Stimulated activated effector memory CD8-positive, alpha-beta T cell treated with anti-CD3 and anti-CD28 coated beads, Interleukin-12 subunit alpha, Interleukin-12 subunit beta, amount 100 ng/mL, for 72 hours (primary cell): ENCODE measurements around the gene SYNJ2.

Experiments
- ATAC-seq: fragments of 150-1000 bp; cut with Tn5 transposase; 2 replicates; pipeline ENCODE4 v1.10.0; 2021
- DNase-seq, 2 donors: peaks; one replicate each; pipeline ENCODE4 v3.0.0; 2021 to 2022; ENCODE audit warnings: low spot score in 2 of 2
- H3K27ac Mint-ChIP-seq: one replicate; pipeline ENCODE4 v1.8.0; 2022; ENCODE audit warnings: mild to moderate bottlenecking, mixed read lengths
- H3K36me3 Mint-ChIP-seq: one replicate; pipeline ENCODE4 v1.8.0; 2022; ENCODE audit warnings: mild to moderate bottlenecking, mixed read lengths
- H3K4me1 Mint-ChIP-seq: one replicate; pipeline ENCODE4 v1.8.0; 2022; ENCODE audit warnings: mixed read lengths
- H3K4me3 Mint-ChIP-seq: one replicate; pipeline ENCODE4 v1.8.0; 2022; ENCODE audit warnings: mild to moderate bottlenecking, mixed read lengths
- H3K9me3 Mint-ChIP-seq: one replicate; pipeline ENCODE4 v1.8.0; 2022; ENCODE audit warnings: mixed read lengths

Gene SYNJ2

GRCh38 chr6:158021376-158021775 is 39.7 kb downstream of the SYNJ2 start:
- ATAC-seq (no peak), DNase-seq (no peak)
- Mint-ChIP-seq H3K9me3 (no peaks in the 10 kb centered on the region), H3K27ac (peak overlapping the region; percentile 81), H3K4me3 (no peak overlapping the region), H3K36me3 (peaks cover 23% of the 10 kb centered on the region), H3K4me1 (peaks cover 6% of the 10 kb centered on the region)

GRCh38 chr6:158021814-158022748 is 40.4 kb downstream of the SYNJ2 start:
- no peak for DNase-seq
- Mint-ChIP-seq H3K9me3 (no peaks in the 10 kb centered on the region), H3K4me1 (peaks cover 13% of the 10 kb centered on the region), H3K27ac (peak overlapping the region; percentile 81), H3K4me3 (no peak overlapping the region), H3K36me3 (peaks cover 29% of the 10 kb centered on the region)
- no peak for ATAC-seq

- Mint-ChIP-seq H3K36me3 (peaks cover 29% of the 10 kb centered on the region), H3K27ac (peak overlapping the region; percentile 52), H3K9me3 (no peaks in the 10 kb centered on the region), H3K4me1 (peaks cover 22% of the 10 kb centered on the region), H3K4me3 (no peak overlapping the region)
- no peak for DNase-seq
- no peak for ATAC-seq
Observed at GRCh38 chr6:158022749-158023596, 41.3 kb downstream of the SYNJ2 start.

- H3K4me3 Mint-ChIP-seq: no peak overlapping the region
- H3K4me1 Mint-ChIP-seq: peaks cover 26% of the 10 kb centered on the region
- H3K27ac Mint-ChIP-seq: no peak overlapping the region
- peaks cover 29% of the 10 kb centered on the region for H3K36me3 Mint-ChIP-seq
- DNase-seq (no peak), ATAC-seq (no peak)
- H3K9me3 Mint-ChIP-seq: no peaks in the 10 kb centered on the region
Observed at GRCh38 chr6:158023597-158023939, 41.9 kb downstream of the SYNJ2 start.

GRCh38 chr6:158024566-158025297 is 43.1 kb downstream of the SYNJ2 start:
- Mint-ChIP-seq H3K36me3 (peaks cover 17% of the 10 kb centered on the region), H3K4me1 (peaks cover 26% of the 10 kb centered on the region), H3K4me3 (no peak overlapping the region), H3K9me3 (no peaks in the 10 kb centered on the region), H3K27ac (no peak overlapping the region)
- ATAC-seq (no peak), DNase-seq (no peak)

- Mint-ChIP-seq H3K4me1 (peaks cover 32% of the 10 kb centered on the region), H3K9me3 (no peaks in the 10 kb centered on the region), H3K4me3 (peak overlapping the region; percentile 84), H3K27ac (peak overlapping the region; percentile 100), H3K36me3 (peaks cover 20% of the 10 kb centered on the region)
- DNase-seq: peak; percentile 80 to 92
- ATAC-seq: peak; percentile 93
Observed at GRCh38 chr6:158026054-158026900, 44.6 kb downstream of the SYNJ2 start.

GRCh38 chr6:158026901-158027589 is 45.4 kb downstream of the SYNJ2 start:
- peaks cover 28% of the 10 kb centered on the region for H3K36me3 Mint-ChIP-seq
- DNase-seq (no peak), ATAC-seq (no peak)
- no peaks in the 10 kb centered on the region for H3K9me3 Mint-ChIP-seq
- peak overlapping the region; percentile 84 for H3K4me3 Mint-ChIP-seq
- H3K27ac Mint-ChIP-seq: peak overlapping the region; percentile 100
- peaks cover 39% of the 10 kb centered on the region for H3K4me1 Mint-ChIP-seq

GRCh38 chr6:158027590-158028285 is 46.1 kb downstream of the SYNJ2 start:
- Mint-ChIP-seq H3K36me3 (peaks cover 30% of the 10 kb centered on the region), H3K4me1 (peaks cover 44% of the 10 kb centered on the region), H3K27ac (peak overlapping the region; percentile 100), H3K4me3 (peak overlapping the region; percentile 84), H3K9me3 (no peaks in the 10 kb centered on the region)
- no peak for DNase-seq
- no peak for ATAC-seq

GRCh38 chr6:158028421-158028820 is 46.8 kb downstream of the SYNJ2 start:
- no peak overlapping the region for H3K4me3 Mint-ChIP-seq
- no peak overlapping the region for H3K27ac Mint-ChIP-seq
- ATAC-seq (no peak), DNase-seq (no peak)
- peaks cover 50% of the 10 kb centered on the region for H3K4me1 Mint-ChIP-seq
- H3K36me3 Mint-ChIP-seq: peaks cover 30% of the 10 kb centered on the region
- H3K9me3 Mint-ChIP-seq: no peaks in the 10 kb centered on the region

- H3K36me3 Mint-ChIP-seq: peaks cover 30% of the 10 kb centered on the region
- no peak overlapping the region for H3K27ac Mint-ChIP-seq
- no peaks in the 10 kb centered on the region for H3K9me3 Mint-ChIP-seq
- no peak overlapping the region for H3K4me3 Mint-ChIP-seq
- peaks cover 50% of the 10 kb centered on the region for H3K4me1 Mint-ChIP-seq
- ATAC-seq (no peak), DNase-seq (no peak)
Observed at GRCh38 chr6:158028876-158029275, 47.2 kb downstream of the SYNJ2 start.

- Mint-ChIP-seq H3K4me3 (no peak overlapping the region), H3K4me1 (peaks cover 50% of the 10 kb centered on the region), H3K36me3 (peaks cover 30% of the 10 kb centered on the region), H3K9me3 (no peaks in the 10 kb centered on the region), H3K27ac (peak overlapping the region; percentile 93)
- no peak for DNase-seq
- no peak for ATAC-seq
Observed at GRCh38 chr6:158029668-158030230, 48.1 kb downstream of the SYNJ2 start.

- Mint-ChIP-seq H3K27ac (peak overlapping the region; percentile 93), H3K36me3 (peaks cover 30% of the 10 kb centered on the region), H3K4me1 (peaks cover 50% of the 10 kb centered on the region), H3K9me3 (no peaks in the 10 kb centered on the region), H3K4me3 (peak overlapping the region; percentile 62)
- DNase-seq (no peak), ATAC-seq (no peak)
Observed at GRCh38 chr6:158030380-158031300, 49.0 kb downstream of the SYNJ2 start.
